Measurements from ENCODE around the gene PALLD.

DNA sequence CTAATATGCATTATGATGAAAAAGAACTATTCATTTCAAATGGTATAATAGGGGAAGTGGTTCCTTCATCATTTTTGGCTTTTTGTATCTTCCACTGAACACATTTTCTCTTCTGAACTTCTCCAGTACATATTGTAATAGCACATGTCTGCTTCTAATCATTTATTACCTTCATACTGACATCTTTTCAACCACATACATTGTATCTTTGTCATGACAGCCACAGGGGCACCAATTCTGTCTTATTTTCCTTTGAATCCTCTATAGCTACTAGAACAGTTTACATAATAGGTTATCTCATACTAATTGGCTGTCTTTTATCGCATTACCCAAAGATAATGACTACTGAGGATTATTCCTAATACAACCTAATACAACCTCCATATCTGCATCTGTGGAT, 37.7 kb downstream of the PALLD start:
- TF ChIP-seq, protein P1, sequence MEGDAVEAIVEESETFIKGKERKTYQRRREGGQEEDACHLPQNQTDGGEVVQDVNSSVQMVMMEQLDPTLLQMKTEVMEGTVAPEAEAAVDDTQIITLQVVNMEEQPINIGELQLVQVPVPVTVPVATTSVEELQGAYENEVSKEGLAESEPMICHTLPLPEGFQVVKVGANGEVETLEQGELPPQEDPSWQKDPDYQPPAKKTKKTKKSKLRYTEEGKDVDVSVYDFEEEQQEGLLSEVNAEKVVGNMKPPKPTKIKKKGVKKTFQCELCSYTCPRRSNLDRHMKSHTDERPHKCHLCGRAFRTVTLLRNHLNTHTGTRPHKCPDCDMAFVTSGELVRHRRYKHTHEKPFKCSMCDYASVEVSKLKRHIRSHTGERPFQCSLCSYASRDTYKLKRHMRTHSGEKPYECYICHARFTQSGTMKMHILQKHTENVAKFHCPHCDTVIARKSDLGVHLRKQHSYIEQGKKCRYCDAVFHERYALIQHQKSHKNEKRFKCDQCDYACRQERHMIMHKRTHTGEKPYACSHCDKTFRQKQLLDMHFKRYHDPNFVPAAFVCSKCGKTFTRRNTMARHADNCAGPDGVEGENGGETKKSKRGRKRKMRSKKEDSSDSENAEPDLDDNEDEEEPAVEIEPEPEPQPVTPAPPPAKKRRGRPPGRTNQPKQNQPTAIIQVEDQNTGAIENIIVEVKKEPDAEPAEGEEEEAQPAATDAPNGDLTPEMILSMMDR (IDR thresholded peaks at IDR 0.05) = no peak
- TF ChIP-seq POLR2A (IDR thresholded peaks at IDR 0.05) (no peak), POLR2AphosphoS5 (IDR thresholded peaks at IDR 0.05) (no peak)

Data from suprapubic skin (tissue), 4 donors.